Endothelial cell of umbilical vein (primary cell): Measurements from ENCODE around the gene CEP83. TPM values are rescaled to one million over a fixed set of nuclear protein-coding genes. Genes with fewer than 3 reads are reported as not detected.

Source experiments
- BruUV-seq: library from RNA; stranded (reverse); fragments of 400-500 nt; replicated peaks from 2 replicates; lab custom pipeline; 2021; lab: Mats Ljungman, UMichigan
- CTCF ChIA-PET: fragments of 300-600, 350-600 bp; sonication (Branson Sonifier 250); formaldehyde crosslinking; loops from one replicate; lab custom pipeline; 2021; ENCODE audit warnings: antibody characterized with exemption, inconsistent platforms; lab: Charles Lee
- POLR2A ChIA-PET: fragments of 300-600, 350-600 bp; sonication (Branson Sonifier 250); formaldehyde crosslinking; loops from one replicate; lab custom pipeline; 2021; ENCODE audit warnings: antibody characterized with exemption, inconsistent platforms; lab: Charles Lee
- DNase-seq: peaks from one replicate; pipeline ENCODE4 v3.0.0-alpha.2; 2011; ENCODE audit warnings: low read depth, low spot score
- FAIRE-seq: peaks from 2 replicates; lab custom pipeline; 2011; peaks lifted over from hg19 to GRCh38; lab: Jason Lieb, UNC
- H2AFZ ChIP-seq: 2 replicates; pipeline ENCODE4 v1.6.0; 2012; ENCODE audit warnings: low read depth, low read length, control low read depth, inconsistent platforms
- H3K27ac ChIP-seq: 2 replicates; pipeline ENCODE4 v1.5.1; 2011; ENCODE audit warnings: low read depth, mild to moderate bottlenecking, control low read depth, low read length, moderate library complexity; ENCODE audit not compliant: insufficient read depth
- H3K27me3 ChIP-seq, 2 experiments: 2 replicates each; pipeline versions ENCODE4 v1.6.0 to v1.6.1; 2011; ENCODE audit warnings: low read length in 2 of 2, mixed read lengths in 1 of 2; ENCODE audit not compliant: control insufficient read depth in 2 of 2, insufficient read depth in 2 of 2
- H3K36me3 ChIP-seq, 2 experiments: 2 replicates in 1 of 2; 3 replicates in 1 of 2; pipeline ENCODE4 v1.5.1; 2011; ENCODE audit warnings: low read length in 2 of 2, mild to moderate bottlenecking in 1 of 2, moderate library complexity in 1 of 2; ENCODE audit not compliant: control insufficient read depth in 2 of 2, insufficient read depth in 2 of 2; ENCODE audit errors: extremely low read depth in 1 of 2
- H3K4me1 ChIP-seq: 3 replicates; pipeline ENCODE4 v1.5.1; 2011; ENCODE audit warnings: mild to moderate bottlenecking, low read length; ENCODE audit not compliant: control insufficient read depth, insufficient read depth; ENCODE audit errors: extremely low read depth
- H3K4me2 ChIP-seq: 2 replicates; pipeline ENCODE4 v1.6.1; 2011; ENCODE audit warnings: low read length, control low read depth, mixed read lengths; ENCODE audit not compliant: insufficient read depth
- H3K4me3 ChIP-seq, 3 experiments: fragments of 200-600 bp in 1 of 3; sonication (generic), shearing (Covaris generic) in 1 of 3; replicated peaks in 1 of 3; 2 replicates each; pipeline ENCODE4 v1.5.1; 2011 to 2016; ENCODE audit warnings: control low read depth in 3 of 3, low read length in 3 of 3, mild to moderate bottlenecking in 2 of 3, inconsistent platforms in 1 of 3, low read depth in 1 of 3, moderate library complexity in 1 of 3; ENCODE audit not compliant: insufficient read depth in 1 of 3
- H3K79me2 ChIP-seq: 2 replicates; pipeline ENCODE4 v1.6.0; 2012; ENCODE audit warnings: low read length, inconsistent platforms; ENCODE audit not compliant: control insufficient read depth, insufficient read depth
- H3K9ac ChIP-seq: replicated peaks from 2 replicates; pipeline ENCODE3; 2011; ENCODE audit warnings: low read length, control low read depth; ENCODE audit not compliant: insufficient read depth; ENCODE audit errors: extremely low read depth
- H3K9me1 ChIP-seq: replicated peaks from 3 replicates; pipeline ENCODE4 v1.6.0; 2011; ENCODE audit warnings: mild to moderate bottlenecking, low read length; ENCODE audit not compliant: control insufficient read depth, insufficient read depth; ENCODE audit errors: extremely low read depth
- H3K9me3 ChIP-seq: replicated peaks from 2 replicates; pipeline ENCODE4 v1.5.1; 2012; ENCODE audit warnings: low read length, inconsistent platforms; ENCODE audit not compliant: control insufficient read depth, insufficient read depth
- H4K20me1 ChIP-seq: replicated peaks from 2 replicates; pipeline ENCODE3; 2011; ENCODE audit warnings: mild to moderate bottlenecking, low read length; ENCODE audit not compliant: control insufficient read depth, insufficient read depth; ENCODE audit errors: extremely low read depth
- EZH2 ChIP-seq: IDR thresholded peaks from 2 replicates; pipeline ENCODE4 v1.6.1; 2012; ENCODE audit warnings: borderline replicate concordance, low read depth, mild to moderate bottlenecking, moderate library complexity, low read length, inconsistent platforms; ENCODE audit not compliant: severe bottlenecking
- FOS ChIP-seq: IDR thresholded peaks from 2 replicates; pipeline ENCODE4 v1.6.1; 2011; ENCODE audit warnings: mild to moderate bottlenecking, low read length, moderate library complexity, borderline replicate concordance; ENCODE audit not compliant: insufficient read depth
- GATA2 ChIP-seq: IDR thresholded peaks from 2 replicates; pipeline ENCODE4 v1.7.0; 2011; ENCODE audit warnings: low read depth, mild to moderate bottlenecking, moderate library complexity, mixed read lengths, low read length; ENCODE audit not compliant: insufficient read length, insufficient read depth
- JUN ChIP-seq: IDR thresholded peaks from 2 replicates; pipeline ENCODE4 v1.6.1; 2011; ENCODE audit warnings: borderline replicate concordance, low read depth; ENCODE audit not compliant: insufficient read length, insufficient read depth
- POLR2AphosphoS5 ChIP-seq: IDR thresholded peaks from 2 replicates; pipeline ENCODE4 v1.6.1; 2012; ENCODE audit warnings: low read depth, mild to moderate bottlenecking, control low read depth, low read length, moderate library complexity; ENCODE audit not compliant: insufficient read depth
- dilution Hi-C: fragments of 300-500 bp; cut with MboI; formaldehyde crosslinking; loops from one replicate; pipeline ENCODE4 v1.15.0; 2019; ENCODE audit warnings: low sequenced_read_pairs; ENCODE audit not compliant: extremely low pct_ligation_motif_present
- intact Hi-C: fragments of 100-400 bp; cut with micrococcal nuclease; formaldehyde crosslinking; loops from one replicate; pipeline ENCODE4 v1.10.0; 2022
- polyA plus RNA-seq, 4 experiments: library from polyadenylated mRNA; depleted of rRNA in 3 of 4; stranded (reverse) in 3 of 4; unstranded in 1 of 4; fragments of >200 nt; gene quantifications; 2 replicates each; pipeline versions ENCODE4 v1.2.1 to v1.2.3, GENCODE V29; 2011 to 2012; ENCODE audit warnings: missing spikeins in 1 of 4
- total RNA-seq: library from RNA; stranded (reverse); gene quantifications from 2 replicates; pipeline ENCODE4 v1.2.3, GENCODE V29; 2021
- TF ChIP-seq, protein P1 (sequence below), 2 donors: IDR thresholded peaks; 1 replicate in 1 of 2; 2 replicates in 1 of 2; pipeline ENCODE4 v1.5.1; 2011; ENCODE audit warnings: low read length in 2 of 2, mild to moderate bottlenecking in 2 of 2, moderate library complexity in 2 of 2, control low read depth in 1 of 2, inconsistent platforms in 1 of 2, low read depth in 1 of 2; ENCODE audit not compliant: insufficient read depth in 1 of 2; ENCODE audit errors: extremely low read depth in 1 of 2
- TF ChIP-seq, protein P2 (sequence below): IDR thresholded peaks from 2 replicates; pipeline ENCODE4 v1.6.1; 2011; ENCODE audit not compliant: insufficient read depth, insufficient read length

CEP83 gene
- total and polyA plus RNA-seq, 2 donors (not counting 3 experiments of a cell fraction or from before 2014, with no cell fraction given): 2.9 to 15.3 TPM

DNA sequence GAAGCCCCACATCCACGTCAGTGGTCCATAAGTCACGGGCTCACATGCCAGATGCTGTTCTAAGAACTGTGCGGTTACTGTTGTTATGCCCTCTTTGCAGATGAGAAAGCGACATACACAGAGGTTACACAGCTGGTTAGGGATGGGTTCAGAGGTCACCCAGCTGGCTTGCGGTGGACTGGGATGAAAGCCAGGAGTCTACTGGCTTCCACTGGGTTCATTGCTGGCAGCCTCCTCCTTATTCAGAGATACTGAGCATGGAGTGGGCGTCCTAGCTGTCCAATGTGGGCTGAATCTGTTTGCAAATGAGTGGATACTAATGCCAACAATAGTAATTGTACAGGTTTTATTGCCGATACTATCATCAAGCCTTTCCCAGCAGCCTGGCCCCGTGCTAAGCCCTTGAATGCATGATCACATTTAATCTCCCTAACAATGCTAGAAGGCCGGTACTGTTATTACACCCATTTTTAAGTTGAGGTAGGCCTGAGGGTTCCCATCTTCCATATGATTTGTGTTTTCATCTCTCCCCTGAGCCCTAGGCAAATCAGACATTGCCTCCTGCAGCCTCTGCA is 182.2 kb downstream of the CEP83 start:
- POLR2A ChIA-PET: no interaction called here
- BruUV-seq: no TSS peak
- no peaks in the 10 kb centered on the region for H3K9me1 ChIP-seq
- no peak overlapping the region for H3K27ac ChIP-seq
- H3K36me3 ChIP-seq: no peaks in the 10 kb centered on the region
- TF ChIP-seq, protein P1, sequence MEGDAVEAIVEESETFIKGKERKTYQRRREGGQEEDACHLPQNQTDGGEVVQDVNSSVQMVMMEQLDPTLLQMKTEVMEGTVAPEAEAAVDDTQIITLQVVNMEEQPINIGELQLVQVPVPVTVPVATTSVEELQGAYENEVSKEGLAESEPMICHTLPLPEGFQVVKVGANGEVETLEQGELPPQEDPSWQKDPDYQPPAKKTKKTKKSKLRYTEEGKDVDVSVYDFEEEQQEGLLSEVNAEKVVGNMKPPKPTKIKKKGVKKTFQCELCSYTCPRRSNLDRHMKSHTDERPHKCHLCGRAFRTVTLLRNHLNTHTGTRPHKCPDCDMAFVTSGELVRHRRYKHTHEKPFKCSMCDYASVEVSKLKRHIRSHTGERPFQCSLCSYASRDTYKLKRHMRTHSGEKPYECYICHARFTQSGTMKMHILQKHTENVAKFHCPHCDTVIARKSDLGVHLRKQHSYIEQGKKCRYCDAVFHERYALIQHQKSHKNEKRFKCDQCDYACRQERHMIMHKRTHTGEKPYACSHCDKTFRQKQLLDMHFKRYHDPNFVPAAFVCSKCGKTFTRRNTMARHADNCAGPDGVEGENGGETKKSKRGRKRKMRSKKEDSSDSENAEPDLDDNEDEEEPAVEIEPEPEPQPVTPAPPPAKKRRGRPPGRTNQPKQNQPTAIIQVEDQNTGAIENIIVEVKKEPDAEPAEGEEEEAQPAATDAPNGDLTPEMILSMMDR (IDR thresholded peaks at IDR 0.05; ENCODE audit: extremely low read depth in 1 of 2, insufficient read depth in 1 of 2, low read depth in 1 of 2, low read length in 2 of 2): no peak
- TF ChIP-seq JUN (no peak), GATA2 (no peak)
- DNase-seq (no peak), FAIRE-seq (no peak)
- peaks cover 0 to 2% of the 10 kb centered on the region in 2 experiments for H3K27me3 ChIP-seq
- H3K9ac ChIP-seq: no peak overlapping the region
- no peaks in the 10 kb centered on the region for H3K79me2 ChIP-seq
- CTCF ChIA-PET: no interaction called here
- no peak overlapping the region for H3K4me3 ChIP-seq
- dilution Hi-C loops: no loop called here
- peaks cover 4% of the 10 kb centered on the region for H3K4me1 ChIP-seq
- no peak overlapping the region for H3K4me2 ChIP-seq
- H4K20me1 ChIP-seq: no peaks in the 10 kb centered on the region
- no peaks in the 10 kb centered on the region for H3K9me3 ChIP-seq
- intact Hi-C loops: no loop called here
- no peak overlapping the region for H2AFZ ChIP-seq

DNA sequence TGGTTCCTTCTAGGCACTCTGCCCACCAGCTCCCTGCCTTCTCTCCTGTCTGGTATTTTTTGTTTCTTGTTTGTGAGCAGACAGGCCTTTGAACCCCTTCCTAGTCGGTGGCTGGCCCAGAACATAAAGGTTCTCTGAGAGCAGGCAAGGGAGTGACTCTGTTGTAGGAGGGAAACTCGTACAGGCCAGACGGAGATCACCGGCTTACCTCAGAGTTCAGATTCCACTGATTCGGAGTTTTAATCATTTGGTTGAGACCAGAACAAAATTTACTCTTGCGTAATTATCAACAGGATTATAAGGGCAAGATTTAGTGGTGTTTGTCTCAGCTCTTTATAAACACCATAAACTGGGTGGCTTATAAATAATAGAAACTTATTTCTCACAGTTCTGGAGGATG is 182.9 kb downstream of the CEP83 start:
- Histone ChIP-seq H4K20me1 (no peaks in the 10 kb centered on the region), H3K4me1 (no peaks in the 10 kb centered on the region), H3K9me3 (no peaks in the 10 kb centered on the region), H3K4me3 (no peak overlapping the region), H3K4me2 (no peak overlapping the region), H3K9me1 (no peaks in the 10 kb centered on the region), H3K27me3 (peaks cover 0 to 2% of the 10 kb centered on the region in 2 experiments), H3K79me2 (no peaks in the 10 kb centered on the region), H3K9ac (no peak overlapping the region), H3K27ac (no peak overlapping the region), H3K36me3 (no peaks in the 10 kb centered on the region), H2AFZ (no peak overlapping the region)
- BruUV-seq: no TSS peak
- ChIA-PET POLR2A (no interaction called here), CTCF (interaction anchor here (0.6 kb wide), 1 partner anchor 752 kb away, joined by 3 read pairs; no protein-coding TSS in a partner anchor)
- intact Hi-C loops (no loop called here), dilution Hi-C loops (no loop called here)
- DNase-seq (no peak), FAIRE-seq (no peak)
- TF ChIP-seq EZH2: no peak
- TF ChIP-seq, protein P1 (IDR thresholded peaks at IDR 0.05; ENCODE audit: extremely low read depth in 1 of 2, insufficient read depth in 1 of 2, low read depth in 1 of 2, low read length in 2 of 2): no peak
- no peak for TF ChIP-seq FOS
- TF ChIP-seq POLR2AphosphoS5: no peak
- no peak for TF ChIP-seq JUN
- TF ChIP-seq, protein P2, sequence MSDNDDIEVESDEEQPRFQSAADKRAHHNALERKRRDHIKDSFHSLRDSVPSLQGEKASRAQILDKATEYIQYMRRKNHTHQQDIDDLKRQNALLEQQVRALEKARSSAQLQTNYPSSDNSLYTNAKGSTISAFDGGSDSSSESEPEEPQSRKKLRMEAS: no peak
